Activated naive CD4-positive, alpha-beta T cell treated with anti-CD3 and anti-CD28 coated beads for 36 hours (primary cell): ENCODE results near the gene STRIP2. TPM values are rescaled to one million over a fixed set of nuclear protein-coding genes. Genes with fewer than 3 reads are reported as not detected.
"Not testable (repeated sequence)": the region's sequence is repeated elsewhere in the genome, so short reads cannot be mapped to it uniquely, and the experiment has no call there.

Experiments
- CTCF ChIA-PET: fragments of 350-600 bp; sonication (Branson Sonifier 250); formaldehyde crosslinking; loops from one replicate; lab custom pipeline; 2021; ENCODE audit warnings: antibody characterized with exemption; lab: Charles Lee
- DNase-seq: peaks from one replicate; pipeline ENCODE4 v3.0.0-alpha.2; 2020
- H3K27ac Mint-ChIP-seq: one replicate; pipeline ENCODE4 v1.8.0; 2021; ENCODE audit warnings: mild to moderate bottlenecking, mixed read lengths
- H3K27me3 Mint-ChIP-seq: one replicate; pipeline ENCODE4 v1.8.0; 2021; ENCODE audit warnings: low read depth, mixed read lengths
- H3K36me3 Mint-ChIP-seq: one replicate; pipeline ENCODE4 v1.8.0; 2021; ENCODE audit warnings: low read depth, mixed read lengths
- H3K4me1 Mint-ChIP-seq: one replicate; pipeline ENCODE4 v1.8.0; 2021; ENCODE audit warnings: low read depth, mixed read lengths
- H3K4me3 Mint-ChIP-seq: one replicate; pipeline ENCODE4 v1.8.0; 2021; ENCODE audit warnings: mild to moderate bottlenecking, moderate library complexity, mixed read lengths
- H3K9me3 Mint-ChIP-seq: one replicate; pipeline ENCODE4 v1.8.0; 2021; ENCODE audit warnings: mixed read lengths
- intact Hi-C: fragments of 100-400 bp; cut with micrococcal nuclease; formaldehyde crosslinking; loops from one replicate; pipeline ENCODE4 v1.15.1; 2023
- total RNA-seq, 2 experiments: library from RNA; stranded (reverse); gene quantifications; one replicate each; pipeline ENCODE4 v1.2.3, GENCODE V29; 2021

The STRIP2 gene
- total RNA-seq, 2 experiments from 2014 or later = 71.4 to 76.0 TPM

- Mint-ChIP-seq H3K27ac (no peak overlapping the region), H3K36me3 (peaks cover 8% of the 10 kb centered on the region), H3K4me3 (no peak overlapping the region), H3K9me3 (no peaks in the 10 kb centered on the region), H3K27me3 (no peaks in the 10 kb centered on the region), H3K4me1 (no peaks in the 10 kb centered on the region)
- no peak for DNase-seq
- intact Hi-C loops = no loop called here
- CTCF ChIA-PET = interaction anchor here (0.5 to 5.4 kb wide), 4 partner anchors 12 to 28 kb away, joined by 3 to 22 read pairs (median 3); no protein-coding TSS in a partner anchor
Observed at GRCh38 chr7:129394982-129395914, 39.0 kb upstream of the STRIP2 start.

- Mint-ChIP-seq H3K27me3 (no peaks in the 10 kb centered on the region), H3K27ac (no peak overlapping the region), H3K9me3 (no peaks in the 10 kb centered on the region), H3K4me1 (peaks cover 36% of the 10 kb centered on the region), H3K4me3 (no peak overlapping the region), H3K36me3 (peaks cover 16% of the 10 kb centered on the region)
- CTCF ChIA-PET = interaction anchor here (0.6 to 3.1 kb wide), 12 partner anchors 14 to 728 kb away, joined by 3 to 32 read pairs (median 4); no protein-coding TSS in a partner anchor
- intact Hi-C loops = loop anchor here (5.0 kb wide), 1 partner anchor 426 kb away; no protein-coding TSS in a partner anchor
- DNase-seq = no peak
Observed at GRCh38 chr7:129401228-129401966, 32.8 kb upstream of the STRIP2 start.

- DNase-seq = peak; percentile 74
- H3K4me3 Mint-ChIP-seq = no peak overlapping the region
- no peak overlapping the region for H3K27ac Mint-ChIP-seq
- intact Hi-C loops = loop anchor here (1.0 to 5.0 kb wide), 8 partner anchors 33 to 425 kb away; no protein-coding TSS in a partner anchor
- peaks cover 16% of the 10 kb centered on the region for H3K36me3 Mint-ChIP-seq
- H3K9me3 Mint-ChIP-seq = no peaks in the 10 kb centered on the region
- peaks cover 36% of the 10 kb centered on the region for H3K4me1 Mint-ChIP-seq
- H3K27me3 Mint-ChIP-seq = no peaks in the 10 kb centered on the region
- CTCF ChIA-PET = interaction anchor here (0.6 to 3.1 kb wide), 17 partner anchors 11 to 729 kb away, joined by 3 to 32 read pairs (median 4); partner anchors contain the start of gene STRIP2
Observed at GRCh38 chr7:129401967-129402860, 32.0 kb upstream of the STRIP2 start.

GRCh38 chr7:129405527-129405926 is 28.7 kb upstream of the STRIP2 start:
- Mint-ChIP-seq H3K9me3 (no peaks in the 10 kb centered on the region), H3K4me1 (peaks cover 36% of the 10 kb centered on the region), H3K36me3 (peaks cover 30% of the 10 kb centered on the region), H3K27me3 (no peaks in the 10 kb centered on the region), H3K27ac (peak overlapping the region; percentile 54), H3K4me3 (no peak overlapping the region)
- no peak for DNase-seq
- intact Hi-C loops = loop anchor here (1.0 kb wide), 1 partner anchor 29 kb away; the partner anchor contains the start of gene STRIP2
- CTCF ChIA-PET = interaction anchor here (0.6 to 2.3 kb wide), 3 partner anchors 38 to 419 kb away, joined by 3 to 7 read pairs (median 5); no protein-coding TSS in a partner anchor

- H3K9me3 Mint-ChIP-seq, DNase-seq, intact Hi-C loops, H3K4me3 Mint-ChIP-seq, CTCF ChIA-PET, H3K27ac Mint-ChIP-seq, H3K27me3 Mint-ChIP-seq: not testable (repeated sequence)
- Mint-ChIP-seq H3K4me1 (peaks cover 14% of the 10 kb centered on the region), H3K36me3 (peaks cover 47% of the 10 kb centered on the region)
Observed at GRCh38 chr7:129410238-129410637, 24.0 kb upstream of the STRIP2 start.

GRCh38 chr7:129412501-129412900 is 21.7 kb upstream of the STRIP2 start:
- H3K27me3 Mint-ChIP-seq = no peaks in the 10 kb centered on the region
- peaks cover 2% of the 10 kb centered on the region for H3K4me1 Mint-ChIP-seq
- H3K36me3 Mint-ChIP-seq = peaks cover 43% of the 10 kb centered on the region

GRCh38 chr7:129417073-129417472 is 17.2 kb upstream of the STRIP2 start:
- CTCF ChIA-PET = interaction anchor here (0.7 kb wide), 1 partner anchor 41 kb away, joined by 3 read pairs; no protein-coding TSS in a partner anchor
- DNase-seq = no peak
- Mint-ChIP-seq H3K9me3 (peaks cover 4% of the 10 kb centered on the region), H3K4me3 (no peak overlapping the region), H3K27ac (no peak overlapping the region), H3K27me3 (no peaks in the 10 kb centered on the region), H3K4me1 (peaks cover 2% of the 10 kb centered on the region), H3K36me3 (peaks cover 18% of the 10 kb centered on the region)
- intact Hi-C loops = no loop called here

More at GRCh38 chr7:129412501-129412900, 21.7 kb upstream of the STRIP2 start:
- CTCF ChIA-PET = interaction anchor here (0.7 to 1.3 kb wide), 3 partner anchors 13 to 59 kb away, joined by 3 to 4 read pairs (median 3); no protein-coding TSS in a partner anchor
- Mint-ChIP-seq H3K4me3 (no peak overlapping the region), H3K9me3 (peaks cover 6% of the 10 kb centered on the region), H3K27ac (no peak overlapping the region)
- no peak for DNase-seq
- intact Hi-C loops = no loop called here

- Mint-ChIP-seq H3K27ac (no peak overlapping the region), H3K9me3 (no peaks in the 10 kb centered on the region), H3K4me1 (peaks cover 3% of the 10 kb centered on the region), H3K27me3 (no peaks in the 10 kb centered on the region), H3K36me3 (peaks cover 17% of the 10 kb centered on the region), H3K4me3 (no peak overlapping the region)
- no peak for DNase-seq
- CTCF ChIA-PET = interaction anchor here (1.1 kb wide), 1 partner anchor 21 kb away, joined by 3 read pairs; no protein-coding TSS in a partner anchor
- intact Hi-C loops = no loop called here
Observed at GRCh38 chr7:129421717-129422250, 12.4 kb upstream of the STRIP2 start.

- H3K27ac Mint-ChIP-seq = no peak overlapping the region
- no peak for DNase-seq
- CTCF ChIA-PET = no interaction called here
- H3K4me3 Mint-ChIP-seq = no peak overlapping the region
- peaks cover 4% of the 10 kb centered on the region for H3K4me1 Mint-ChIP-seq
- H3K36me3 Mint-ChIP-seq = peaks cover 22% of the 10 kb centered on the region
- no peaks in the 10 kb centered on the region for H3K27me3 Mint-ChIP-seq
- no peaks in the 10 kb centered on the region for H3K9me3 Mint-ChIP-seq
- intact Hi-C loops = no loop called here
Observed at GRCh38 chr7:129422727-129423126, 11.5 kb upstream of the STRIP2 start.

- Mint-ChIP-seq H3K4me3 (no peak overlapping the region), H3K27me3 (no peaks in the 10 kb centered on the region), H3K27ac (no peak overlapping the region), H3K36me3 (peaks cover 24% of the 10 kb centered on the region), H3K4me1 (peaks cover 4% of the 10 kb centered on the region), H3K9me3 (no peaks in the 10 kb centered on the region)
- intact Hi-C loops = no loop called here
- no peak for DNase-seq
- CTCF ChIA-PET = no interaction called here
Observed at GRCh38 chr7:129423700-129424410, 10.4 kb upstream of the STRIP2 start.
